Suprapubic skin (tissue), 3 donors: Measurements from ENCODE around the gene SLC2A13.

ENCODE experiments used
- EP300 ChIP-seq: sonication (generic); formaldehyde crosslinking; IDR thresholded peaks from one replicate; pipeline ENCODE4 v1.6.1; 2017; ENCODE audit warnings: antibody characterized with exemption
- POLR2A ChIP-seq, 2 donors: fragments of 450-650 bp; IDR thresholded peaks; one replicate each; pipeline ENCODE4 v1.6.1; 2017; ENCODE audit warnings: antibody characterized with exemption in 2 of 2, mild to moderate bottlenecking in 2 of 2, moderate library complexity in 2 of 2
- TF ChIP-seq, protein P1 (sequence below), 2 donors: fragments of 200-600 bp in 1 of 2; fragments of 450-650 bp in 1 of 2; sonication (generic) in 1 of 2; IDR thresholded peaks; one replicate each; pipeline ENCODE4 v1.5.1; 2016 to 2019; ENCODE audit warnings: antibody characterized with exemption in 2 of 2, mild to moderate bottlenecking in 1 of 2, moderate library complexity in 1 of 2

DNA sequence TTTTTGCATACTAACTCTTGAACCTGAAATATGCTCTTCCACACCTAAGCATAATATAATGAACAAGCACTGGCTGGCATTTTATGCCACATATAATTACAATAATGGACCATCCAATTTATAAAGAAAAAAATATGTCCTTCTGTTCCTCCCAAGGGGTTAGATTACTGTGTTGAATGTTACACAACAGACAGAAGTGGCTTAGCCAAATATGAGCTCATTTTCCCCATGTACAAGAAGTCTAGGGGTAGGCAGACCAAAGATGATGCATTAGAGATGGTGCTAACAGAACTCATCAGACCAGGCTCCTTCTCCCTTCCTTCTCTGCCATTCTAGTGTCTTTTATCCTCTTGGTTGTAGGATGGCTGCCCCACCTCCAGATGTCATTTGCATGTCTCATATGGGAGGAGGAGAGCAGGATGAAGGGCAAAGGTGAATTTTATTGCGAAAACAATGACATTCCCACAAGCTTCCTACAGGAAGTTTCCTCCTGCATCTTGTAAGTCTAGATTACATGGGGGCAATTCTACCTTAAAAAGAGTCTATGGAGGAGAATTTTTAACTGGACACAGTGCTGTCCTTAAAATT is 43.9 kb upstream of the SLC2A13 start:
- TF ChIP-seq POLR2A (IDR thresholded peaks at IDR 0.05) (no peak), EP300 (no peak)
- TF ChIP-seq, protein P1, sequence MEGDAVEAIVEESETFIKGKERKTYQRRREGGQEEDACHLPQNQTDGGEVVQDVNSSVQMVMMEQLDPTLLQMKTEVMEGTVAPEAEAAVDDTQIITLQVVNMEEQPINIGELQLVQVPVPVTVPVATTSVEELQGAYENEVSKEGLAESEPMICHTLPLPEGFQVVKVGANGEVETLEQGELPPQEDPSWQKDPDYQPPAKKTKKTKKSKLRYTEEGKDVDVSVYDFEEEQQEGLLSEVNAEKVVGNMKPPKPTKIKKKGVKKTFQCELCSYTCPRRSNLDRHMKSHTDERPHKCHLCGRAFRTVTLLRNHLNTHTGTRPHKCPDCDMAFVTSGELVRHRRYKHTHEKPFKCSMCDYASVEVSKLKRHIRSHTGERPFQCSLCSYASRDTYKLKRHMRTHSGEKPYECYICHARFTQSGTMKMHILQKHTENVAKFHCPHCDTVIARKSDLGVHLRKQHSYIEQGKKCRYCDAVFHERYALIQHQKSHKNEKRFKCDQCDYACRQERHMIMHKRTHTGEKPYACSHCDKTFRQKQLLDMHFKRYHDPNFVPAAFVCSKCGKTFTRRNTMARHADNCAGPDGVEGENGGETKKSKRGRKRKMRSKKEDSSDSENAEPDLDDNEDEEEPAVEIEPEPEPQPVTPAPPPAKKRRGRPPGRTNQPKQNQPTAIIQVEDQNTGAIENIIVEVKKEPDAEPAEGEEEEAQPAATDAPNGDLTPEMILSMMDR (IDR thresholded peaks at IDR 0.05) = no peak
